ENCODE results near the gene SPATA31A3. TPM values are rescaled to one million over a fixed set of nuclear protein-coding genes. Genes with fewer than 3 reads are reported as not detected.
"Not testable (repeated sequence)": the region's sequence is repeated elsewhere in the genome, so short reads cannot be mapped to it uniquely, and the experiment has no call there.

The SPATA31A3 gene
- not detected for total RNA-seq

DNA sequence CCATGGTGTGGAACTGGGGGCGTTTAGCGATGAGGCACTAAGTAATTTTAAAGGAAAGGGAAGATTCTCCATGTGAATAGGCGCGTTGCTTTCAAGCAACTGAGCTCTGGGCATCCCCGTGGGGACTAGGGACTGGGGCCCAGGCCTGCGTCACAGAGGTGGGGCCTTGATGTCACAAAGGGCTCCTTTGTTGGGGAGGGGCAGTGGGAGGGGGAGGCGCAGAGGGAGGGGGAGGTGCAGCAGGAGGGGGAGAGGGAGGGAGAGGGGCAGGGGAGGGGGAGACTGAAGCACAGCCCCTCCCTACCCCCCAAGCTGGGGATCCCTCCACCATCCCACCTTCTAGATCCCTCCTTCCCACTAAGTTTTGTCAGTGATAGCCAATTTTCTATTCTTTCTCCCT, at the start of gene SPATA31A3:
TSS of gene SPATA31A3 (minus strand) at position 101 of the 400 bp plus-strand sequence. CDS start at position 72, 29 bp downstream.
- H3K36me3 Mint-ChIP-seq (ENCODE audit: low read depth); H3K27ac Mint-ChIP-seq; H3K27me3 Mint-ChIP-seq; H3K9me3 Mint-ChIP-seq; intact Hi-C loops (cut with micrococcal nuclease); H3K4me3 Mint-ChIP-seq; H3K4me1 Mint-ChIP-seq (ENCODE audit: low read depth); ATAC-seq; CTCF ChIA-PET; POLR2A ChIA-PET; DNase-seq: not testable (repeated sequence)

GRCh38 chr9:66952576-66952975, 39.8 kb downstream of the SPATA31A3 start:
- H3K27me3 Mint-ChIP-seq; CTCF ChIA-PET; intact Hi-C loops (cut with micrococcal nuclease); H3K4me3 Mint-ChIP-seq; H3K9me3 Mint-ChIP-seq; POLR2A ChIA-PET; ATAC-seq; H3K4me1 Mint-ChIP-seq (ENCODE audit: low read depth); H3K27ac Mint-ChIP-seq; DNase-seq; H3K36me3 Mint-ChIP-seq (ENCODE audit: low read depth): not testable (repeated sequence)

- intact Hi-C loops (cut with micrococcal nuclease); H3K9me3 Mint-ChIP-seq; ATAC-seq; H3K27me3 Mint-ChIP-seq; H3K4me1 Mint-ChIP-seq (ENCODE audit: low read depth); CTCF ChIA-PET; H3K36me3 Mint-ChIP-seq (ENCODE audit: low read depth); POLR2A ChIA-PET; DNase-seq; H3K4me3 Mint-ChIP-seq; H3K27ac Mint-ChIP-seq: not testable (repeated sequence)
Measured at GRCh38 chr9:66942400-66943155, 49.8 kb downstream of the SPATA31A3 start.

DNA sequence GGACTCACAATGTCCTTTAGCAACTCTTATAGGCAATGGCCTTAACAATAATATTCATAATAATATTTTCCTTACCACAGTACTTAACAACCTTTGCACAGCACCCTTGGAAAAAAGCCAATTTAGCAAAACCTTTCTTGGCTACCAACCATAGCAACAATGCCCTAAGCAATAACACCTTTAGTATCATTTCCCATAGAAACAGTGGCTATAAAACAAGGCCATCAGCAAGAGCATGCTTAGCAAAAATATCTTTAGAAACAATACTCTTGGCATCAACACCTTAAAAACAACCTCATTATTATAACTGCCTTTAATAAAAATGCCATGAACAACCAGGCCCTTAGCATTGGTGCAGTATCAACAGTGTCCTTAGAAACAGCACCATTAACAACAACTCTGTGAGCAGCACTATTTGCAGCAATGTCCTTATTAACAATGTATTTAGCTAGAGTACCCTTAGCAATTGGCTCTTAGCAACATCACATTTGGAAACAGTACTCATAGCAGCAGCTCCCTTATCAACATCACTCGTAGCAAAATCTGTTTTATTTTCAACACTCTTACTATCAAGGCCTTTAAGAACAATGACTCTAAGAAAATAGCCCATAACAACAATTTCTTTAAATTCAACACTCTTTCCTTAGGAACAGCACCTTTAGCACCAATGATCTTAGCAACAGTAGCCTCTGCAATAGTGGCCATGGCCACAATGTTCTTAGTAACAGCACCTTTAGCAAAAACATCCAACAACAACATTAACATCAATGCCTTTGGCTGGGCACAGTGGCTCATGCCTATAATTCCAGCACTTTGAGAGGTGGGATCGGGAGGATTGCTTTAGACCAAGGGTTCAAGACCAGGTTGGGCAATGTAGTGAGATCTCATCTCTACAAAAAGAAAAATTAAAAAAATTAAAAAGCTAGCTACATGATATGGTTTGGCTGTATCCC, 52.2 kb downstream of the SPATA31A3 start:
- H3K36me3 Mint-ChIP-seq (ENCODE audit: low read depth); H3K27me3 Mint-ChIP-seq; ATAC-seq; H3K9me3 Mint-ChIP-seq; POLR2A ChIA-PET; intact Hi-C loops (cut with micrococcal nuclease); H3K27ac Mint-ChIP-seq; H3K4me1 Mint-ChIP-seq (ENCODE audit: low read depth); DNase-seq; CTCF ChIA-PET; H3K4me3 Mint-ChIP-seq: not testable (repeated sequence)

GRCh38 chr9:66938322-66938721, 54.0 kb downstream of the SPATA31A3 start:
- H3K4me1 Mint-ChIP-seq (ENCODE audit: low read depth); CTCF ChIA-PET; H3K4me3 Mint-ChIP-seq; H3K36me3 Mint-ChIP-seq (ENCODE audit: low read depth); DNase-seq; intact Hi-C loops (cut with micrococcal nuclease); ATAC-seq; POLR2A ChIA-PET; H3K27ac Mint-ChIP-seq; H3K27me3 Mint-ChIP-seq; H3K9me3 Mint-ChIP-seq: not testable (repeated sequence)

DNA sequence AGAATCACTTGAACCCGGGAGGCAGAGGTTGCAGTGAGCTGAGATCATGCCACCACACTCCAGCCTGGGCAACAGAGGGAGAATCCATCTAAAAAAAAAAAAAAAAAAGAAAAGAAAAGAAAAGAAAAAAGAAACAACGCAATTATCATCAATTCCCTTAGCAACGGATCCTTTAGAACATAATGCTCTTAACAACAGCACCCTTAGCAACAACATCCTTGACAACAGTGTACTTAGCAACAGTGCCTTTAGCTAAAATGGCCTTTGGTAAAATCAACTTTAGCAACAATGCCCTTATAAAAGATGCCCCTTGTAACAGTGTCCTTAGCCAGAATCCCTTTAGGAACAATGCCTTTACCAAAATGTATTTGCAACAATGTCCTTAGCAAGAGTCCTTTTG, 54.7 kb downstream of the SPATA31A3 start:
- H3K27me3 Mint-ChIP-seq; H3K4me1 Mint-ChIP-seq (ENCODE audit: low read depth); CTCF ChIA-PET; H3K9me3 Mint-ChIP-seq; DNase-seq; H3K36me3 Mint-ChIP-seq (ENCODE audit: low read depth); POLR2A ChIA-PET; intact Hi-C loops (cut with micrococcal nuclease); H3K27ac Mint-ChIP-seq; ATAC-seq; H3K4me3 Mint-ChIP-seq: not testable (repeated sequence)

Other genes starting within 250 kb of the SPATA31A3 start
- gene ZNF658, start 91.8 kb downstream of the SPATA31A3 start, total RNA-seq: 1 to 10 TPM; 1.6 to 2.1 TPM